SK-N-SH (cell line): Measurements from ENCODE around the gene SEC11A. TPM values are rescaled to one million over a fixed set of nuclear protein-coding genes. Genes with fewer than 3 reads are reported as not detected.

Experiments
- CTCF ChIA-PET: fragments of 300-600, 350-600 bp; formaldehyde crosslinking; extraction: SDS; loops from one replicate; lab custom pipeline; 2021; lab: Yijun Ruan, JAX
- POLR2A ChIA-PET: fragments of 350-600 bp; sonication (Branson Sonifier 250); formaldehyde crosslinking; extraction: SDS; loops from one replicate; lab custom pipeline; 2020; ENCODE audit warnings: antibody characterized with exemption, inconsistent platforms; lab: Yijun Ruan, JAX
- DNase-seq: peaks from one replicate; pipeline ENCODE4 v3.0.0; 2012
- H2AFZ ChIP-seq: fragments of 200-600 bp; sonication (generic); 2 replicates; pipeline ENCODE4 v1.8.1; 2016; ENCODE audit warnings: antibody characterized with exemption, mild to moderate bottlenecking, low read depth
- H3F3A ChIP-seq: fragments of 200-600 bp; sonication (generic); replicated peaks from 2 replicates; pipeline ENCODE3; 2016; ENCODE audit warnings: antibody characterized with exemption, mild to moderate bottlenecking; ENCODE audit not compliant: insufficient read depth
- H3K27ac ChIP-seq, 2 experiments: fragments of 200-500 bp in 1 of 2; fragments of 200-600 bp in 1 of 2; sonication (Bioruptor generic) in 1 of 2; sonication (generic), shearing (Covaris generic) in 1 of 2; 2 replicates each; pipeline versions ENCODE4 v1.5.1 to v1.6.1; 2014 to 2016; ENCODE audit warnings: low read depth in 2 of 2, inconsistent platforms in 1 of 2, low read length in 1 of 2, mild to moderate bottlenecking in 1 of 2, mixed read lengths in 1 of 2
- H3K27me3 ChIP-seq: fragments of 200-600 bp; sonication (generic), shearing (Covaris generic); 2 replicates; pipeline ENCODE4 v1.6.1; 2016; ENCODE audit warnings: mixed run types; ENCODE audit not compliant: insufficient read depth
- H3K36me3 ChIP-seq, 2 experiments: fragments of 200-500 bp in 1 of 2; fragments of 200-600 bp in 1 of 2; sonication (Bioruptor generic) in 1 of 2; sonication (generic) in 1 of 2; replicated peaks in 1 of 2; 2 replicates each; pipeline versions ENCODE3 to v1.5.1; 2014 to 2016; ENCODE audit warnings: low read length in 1 of 2, mild to moderate bottlenecking in 1 of 2; ENCODE audit not compliant: insufficient read depth in 2 of 2, control insufficient read depth in 1 of 2
- H3K4me1 ChIP-seq, 2 experiments: fragments of 200-500 bp in 1 of 2; fragments of 200-600 bp in 1 of 2; sonication (Bioruptor generic) in 1 of 2; sonication (generic), shearing (Covaris generic) in 1 of 2; 2 replicates each; pipeline versions ENCODE4 v1.5.1 to v1.6.1; 2014 to 2016; ENCODE audit warnings: low read depth in 1 of 2, low read length in 1 of 2, mixed run types in 1 of 2; ENCODE audit not compliant: insufficient read depth in 2 of 2, control insufficient read depth in 1 of 2
- H3K4me2 ChIP-seq: fragments of 200-600 bp; sonication (generic), shearing (Covaris generic); 2 replicates; pipeline ENCODE4 v1.6.1; 2017; ENCODE audit warnings: mixed run types
- H3K4me3 ChIP-seq, 2 experiments: fragments of 200-500 bp in 1 of 2; fragments of 200-600 bp in 1 of 2; sonication (Bioruptor generic) in 1 of 2; sonication (generic), shearing (Covaris generic) in 1 of 2; 2 replicates each; pipeline versions ENCODE4 v1.5.1 to v1.8.1; 2014 to 2016; ENCODE audit warnings: low read depth in 2 of 2, inconsistent platforms in 1 of 2, low read length in 1 of 2, mild to moderate bottlenecking in 1 of 2, mixed read lengths in 1 of 2, moderate library complexity in 1 of 2
- H3K79me2 ChIP-seq: fragments of 200-600 bp; sonication (generic); 2 replicates; pipeline ENCODE4 v1.8.1; 2017; ENCODE audit warnings: mild to moderate bottlenecking; ENCODE audit not compliant: insufficient read depth
- H3K9ac ChIP-seq: fragments of 200-600 bp; sonication (generic); 2 replicates; pipeline ENCODE4 v1.6.1; 2017; ENCODE audit warnings: mixed run types
- H3K9me2 ChIP-seq: fragments of 200-600 bp; sonication (generic); 2 replicates; pipeline ENCODE4 v1.6.1; 2017; ENCODE audit warnings: mixed run types
- H3K9me3 ChIP-seq: fragments of 200-600 bp; sonication (generic); 2 replicates; pipeline ENCODE4 v1.6.1; 2017; ENCODE audit warnings: mixed run types, mild to moderate bottlenecking, moderate library complexity
- H4K20me1 ChIP-seq: fragments of 200-600 bp; sonication (generic); 2 replicates; pipeline ENCODE4 v1.6.1; 2017; ENCODE audit warnings: mild to moderate bottlenecking, mixed run types; ENCODE audit not compliant: insufficient read depth
- ELF1 ChIP-seq: IDR thresholded peaks from 2 replicates; pipeline ENCODE4 v1.4.0; 2012
- EP300 ChIP-seq, 2 experiments: IDR thresholded peaks; 2 replicates each; pipeline versions ENCODE4 v1.4.0 to v1.6.1; 2012; ENCODE audit warnings: borderline replicate concordance in 1 of 2, low read depth in 1 of 2, low read length in 1 of 2
- FOXJ3 ChIP-seq: sonication (generic); formaldehyde crosslinking; IDR thresholded peaks from 2 replicates; pipeline ENCODE4 v1.5.1; 2020; ENCODE audit warnings: mild to moderate bottlenecking, missing genetic modification reagents
- JUND ChIP-seq: IDR thresholded peaks from 2 replicates; pipeline ENCODE4 v1.4.0; 2012
- MAX ChIP-seq: IDR thresholded peaks from 2 replicates; pipeline ENCODE4 v1.4.0; 2012; ENCODE audit warnings: low read depth
- SIN3A ChIP-seq: IDR thresholded peaks from 2 replicates; pipeline ENCODE4 v1.6.1; 2012; ENCODE audit warnings: low read depth, mild to moderate bottlenecking, low read length, moderate library complexity, borderline replicate concordance
- TCF12 ChIP-seq: IDR thresholded peaks from 2 replicates; pipeline ENCODE4 v1.4.0; 2012
- USF2 ChIP-seq: fragments of 150-350 bp; IDR thresholded peaks from 2 replicates; pipeline ENCODE4 v1.6.1; 2017; ENCODE audit warnings: antibody characterized with exemption, low read length, low read depth, borderline replicate concordance
- ZBTB33 ChIP-seq: IDR thresholded peaks from 2 replicates; pipeline ENCODE4 v1.4.0; 2012; ENCODE audit warnings: low read depth, borderline replicate concordance
- WGBS: methylation state at CpG from one replicate; pipeline ENCODE4 v1.1.6; 2017; ENCODE audit warnings: low lambda C conversion rate; 5-methylcytosine and 5-hydroxymethylcytosine counted together
- polyA plus RNA-seq, 3 experiments: library from polyadenylated mRNA; depleted of rRNA; stranded (reverse); fragments of >200 nt; gene quantifications; 2 replicates each; pipeline ENCODE4 v1.2.3, GENCODE V29; 2012
- TF ChIP-seq, protein P1 (sequence below): IDR thresholded peaks from 2 replicates; pipeline ENCODE4; 2012

SEC11A gene
- polyA plus RNA-seq, 1 of the 3 experiments (the other 2 are of a cell fraction), result 107 TPM

DNA sequence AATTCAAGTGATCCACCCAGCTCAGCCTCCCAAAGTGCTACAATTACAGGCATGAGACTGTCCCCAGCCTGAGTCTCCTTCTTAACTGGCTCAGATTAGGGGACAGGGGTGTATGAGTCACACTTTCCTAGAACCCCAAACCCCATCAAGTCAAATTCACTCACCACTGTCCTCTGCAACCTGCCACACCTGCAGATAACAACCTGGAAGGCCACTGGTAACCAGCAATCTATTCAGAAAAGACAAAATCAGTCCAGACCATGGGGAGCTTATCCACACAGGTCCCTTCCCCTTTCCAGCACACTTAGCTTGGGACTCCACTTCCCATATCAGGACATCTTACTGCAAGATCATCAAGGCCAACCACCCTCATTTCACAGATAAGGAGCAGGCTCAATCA, 68.2 kb downstream of the SEC11A start:
- no peaks in the 10 kb centered on the region for H3K9me3 ChIP-seq
- TF ChIP-seq ELF1 (no peak), MAX (no peak), EP300 (IDR thresholded peaks at IDR 0.05; ENCODE audit: borderline replicate concordance in 1 of 2, low read depth in 1 of 2, low read length in 1 of 2) (no peak), USF2 (no peak)
- H3K9ac ChIP-seq, result no peak overlapping the region
- H3K4me2 ChIP-seq, result no peak overlapping the region
- no peaks in the 10 kb centered on the region for H4K20me1 ChIP-seq
- ChIA-PET POLR2A (interaction anchor here (1.1 kb wide), 1 partner anchor 8 kb away, joined by 4 read pairs; no protein-coding TSS in a partner anchor), CTCF (interaction anchor here (3.3 kb wide), 1 partner anchor 49 kb away, joined by 13 read pairs; no protein-coding TSS in a partner anchor)
- no peak for DNase-seq
- H3K36me3 ChIP-seq, result peaks cover 52 to 60% of the 10 kb centered on the region in 2 experiments
- H3K79me2 ChIP-seq, result peaks cover 22% of the 10 kb centered on the region
- H3K9me2 ChIP-seq, result no peaks in the 10 kb centered on the region
- H3K4me1 ChIP-seq, result peaks cover 6 to 12% of the 10 kb centered on the region in 2 experiments; a peak in 2 of 4 replicates
- H2AFZ ChIP-seq, result no peak overlapping the region
- peaks cover 3% of the 10 kb centered on the region for H3F3A ChIP-seq
- no peak overlapping the region for H3K27ac ChIP-seq
- H3K27me3 ChIP-seq, result no peaks in the 10 kb centered on the region
- no peak overlapping the region for H3K4me3 ChIP-seq

- H3K9me3 ChIP-seq, result no peaks in the 10 kb centered on the region
- peaks cover 12% of the 10 kb centered on the region for H3K79me2 ChIP-seq
- H3K4me1 ChIP-seq, result no peaks in the 10 kb centered on the region; a peak in 1 of 4 replicates
- H2AFZ ChIP-seq, result no peak overlapping the region
- no peak overlapping the region for H3K4me2 ChIP-seq
- peaks cover 3% of the 10 kb centered on the region for H3F3A ChIP-seq
- ChIA-PET POLR2A (no interaction called here), CTCF (interaction anchor here (0.6 to 1.0 kb wide), 2 partner anchors 47 to 233 kb away, joined by 3 to 5 read pairs; no protein-coding TSS in a partner anchor)
- WGBS, result 93% methylated on average over 10 of the region's 10 CpGs
- no peaks in the 10 kb centered on the region for H3K27me3 ChIP-seq
- no peak overlapping the region for H3K9ac ChIP-seq
- H4K20me1 ChIP-seq, result no peaks in the 10 kb centered on the region
- H3K9me2 ChIP-seq, result no peaks in the 10 kb centered on the region
- H3K27ac ChIP-seq, result no peak overlapping the region
- TF ChIP-seq ZBTB33 (no peak), JUND (no peak), SIN3A (no peak), TCF12 (no peak)
- H3K36me3 ChIP-seq, result peaks cover 50 to 59% of the 10 kb centered on the region in 2 experiments
- DNase-seq, result no peak
- H3K4me3 ChIP-seq, result no peak overlapping the region
Measured at GRCh38 chr15:84645997-84646396, 69.9 kb downstream of the SEC11A start.

DNA sequence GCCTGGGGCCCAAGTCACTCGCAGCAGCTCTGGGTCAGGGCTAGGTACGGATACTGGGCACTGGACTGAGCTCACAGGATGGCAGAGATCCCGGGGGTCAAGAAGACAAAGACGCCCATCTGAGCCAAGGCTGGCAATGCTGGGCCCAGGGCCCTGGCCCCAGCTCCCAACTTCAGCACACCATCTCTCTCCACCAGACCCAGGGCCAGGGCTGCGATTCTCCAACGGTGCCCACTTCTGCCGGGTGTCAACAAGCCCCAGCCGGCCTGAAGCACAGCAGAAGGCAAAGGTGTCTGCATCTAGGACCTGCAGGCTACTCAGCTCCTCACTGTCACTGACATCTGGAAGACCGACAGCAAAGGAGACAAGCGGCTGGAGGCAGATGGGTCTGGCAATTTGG, 70.4 kb downstream of the SEC11A start:
- CTCF ChIA-PET, result interaction anchor here (0.6 to 1.0 kb wide), 4 partner anchors 9 to 365 kb away, joined by 3 to 5 read pairs (median 4); partner anchors contain the start of gene WDR73
- TF ChIP-seq SIN3A (no peak), USF2 (no peak), FOXJ3 (CRISPR knock-in tag) (no peak), ZBTB33 (no peak)
- TF ChIP-seq, protein P1, sequence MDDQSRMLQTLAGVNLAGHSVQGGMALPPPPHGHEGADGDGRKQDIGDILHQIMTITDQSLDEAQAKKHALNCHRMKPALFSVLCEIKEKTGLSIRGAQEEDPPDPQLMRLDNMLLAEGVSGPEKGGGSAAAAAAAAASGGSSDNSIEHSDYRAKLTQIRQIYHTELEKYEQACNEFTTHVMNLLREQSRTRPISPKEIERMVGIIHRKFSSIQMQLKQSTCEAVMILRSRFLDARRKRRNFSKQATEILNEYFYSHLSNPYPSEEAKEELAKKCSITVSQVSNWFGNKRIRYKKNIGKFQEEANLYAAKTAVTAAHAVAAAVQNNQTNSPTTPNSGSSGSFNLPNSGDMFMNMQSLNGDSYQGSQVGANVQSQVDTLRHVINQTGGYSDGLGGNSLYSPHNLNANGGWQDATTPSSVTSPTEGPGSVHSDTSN, result no peak
- H3K9me3 ChIP-seq, result no peaks in the 10 kb centered on the region
- H3K4me2 ChIP-seq, result no peak overlapping the region
- WGBS, result 100% methylated on average over 5 of the region's 10 CpGs
- no peak overlapping the region for H3K27ac ChIP-seq
- POLR2A ChIA-PET, result no interaction called here
- peaks cover 3% of the 10 kb centered on the region for H3F3A ChIP-seq
- H3K27me3 ChIP-seq, result no peaks in the 10 kb centered on the region
- no peaks in the 10 kb centered on the region for H4K20me1 ChIP-seq
- peaks cover 54 to 64% of the 10 kb centered on the region in 2 experiments for H3K36me3 ChIP-seq
- H3K4me1 ChIP-seq, result no peaks in the 10 kb centered on the region; a peak in 1 of 4 replicates
- H3K4me3 ChIP-seq, result no peak overlapping the region
- no peak for DNase-seq
- no peaks in the 10 kb centered on the region for H3K9me2 ChIP-seq
- H3K9ac ChIP-seq, result no peak overlapping the region
- H3K79me2 ChIP-seq, result peaks cover 12% of the 10 kb centered on the region
- no peak overlapping the region for H2AFZ ChIP-seq
